GM19455 (cell line): ENCODE measurements around the gene CHGA.

Experiments used
- ATAC-seq: cut with Tn5 transposase; IDR thresholded peaks from one replicate; pipeline ENCODE4 v1.9.1; 2021; ENCODE audit not compliant: unreplicated experiment

Gene CHGA

GRCh38 chr14:92903359-92903758, 19.6 kb upstream of the CHGA start:
- no peak for ATAC-seq

DNA sequence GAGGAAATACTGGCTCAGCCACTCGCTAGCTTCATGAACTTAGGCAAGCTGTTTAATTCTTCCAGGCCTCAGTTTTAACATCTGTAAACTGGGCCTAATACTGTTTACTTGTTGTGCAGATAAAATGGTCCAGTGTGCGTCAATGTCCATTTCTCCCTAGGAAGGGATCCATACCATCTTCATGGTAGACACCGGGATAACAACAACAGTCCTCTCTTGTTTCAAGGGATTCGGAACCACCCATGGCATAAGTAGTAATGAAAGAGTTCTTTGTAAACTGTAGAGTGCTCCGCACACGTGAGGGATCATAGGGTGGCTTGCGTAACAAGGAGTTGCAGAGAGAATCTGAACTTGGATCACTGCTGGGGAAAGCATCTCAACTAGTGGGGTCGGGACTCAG, 17.3 kb upstream of the CHGA start:
- ATAC-seq, result no peak

- no peak for ATAC-seq
Measured at GRCh38 chr14:92906420-92906819, 16.5 kb upstream of the CHGA start.

- no peak for ATAC-seq
Measured at GRCh38 chr14:92906823-92907222, 16.1 kb upstream of the CHGA start.

DNA sequence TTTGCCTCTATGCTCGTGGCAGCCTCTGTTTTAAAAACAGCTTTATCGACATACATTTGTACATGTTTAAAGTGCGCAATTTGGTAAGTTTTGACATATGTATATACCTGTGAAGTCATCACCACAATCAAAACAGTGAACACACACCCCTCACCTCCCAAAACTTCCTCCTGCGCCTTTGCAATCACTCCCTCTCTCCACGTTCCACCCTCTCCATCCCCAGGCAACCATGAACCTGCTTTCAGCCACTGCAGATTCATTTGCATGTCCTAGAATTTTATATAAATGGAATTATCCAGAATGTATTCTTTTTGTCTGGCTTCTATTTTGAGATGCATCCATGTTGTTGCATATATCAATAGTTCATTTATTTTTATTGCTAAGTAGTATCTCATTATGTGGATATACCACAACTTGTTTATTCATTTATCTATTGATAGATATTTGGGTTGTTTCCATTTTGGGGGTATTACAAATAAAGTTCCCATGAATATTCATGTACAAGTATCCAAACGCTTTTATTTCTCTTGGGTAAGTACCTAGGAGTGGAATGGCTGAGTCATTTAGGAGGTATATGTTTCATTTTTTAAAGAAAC, 15.5 kb upstream of the CHGA start:
- no peak for ATAC-seq

DNA sequence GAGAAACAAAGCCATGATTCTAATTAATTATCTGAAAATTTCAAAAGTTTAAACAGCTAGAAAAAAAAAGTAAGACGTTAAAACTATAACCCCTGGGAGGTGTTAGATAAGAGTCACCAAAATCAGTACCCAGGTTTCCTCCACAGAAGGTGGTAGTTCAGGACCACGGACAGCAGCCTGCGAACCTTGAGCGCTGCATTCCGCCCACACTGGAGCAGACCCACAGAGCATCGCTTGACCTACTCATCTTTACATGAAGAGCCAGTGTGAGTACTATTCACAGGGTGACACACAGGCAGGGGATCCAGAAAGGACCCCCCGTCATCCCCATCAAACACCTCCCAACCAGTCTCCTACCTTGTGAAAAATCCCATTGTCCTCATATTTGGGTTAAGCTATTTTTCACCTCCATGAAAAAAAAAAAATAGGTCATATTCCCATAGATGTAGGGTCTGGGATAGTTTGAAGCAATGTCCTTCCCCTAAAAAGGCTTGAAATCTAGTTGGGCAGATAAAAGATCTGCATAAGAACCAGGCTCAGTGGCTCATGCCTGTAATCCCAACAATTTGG, 8.8 kb upstream of the CHGA start:
- no peak for ATAC-seq

GRCh38 chr14:92916201-92916600, 6.7 kb upstream of the CHGA start:
- ATAC-seq, result no peak

- ATAC-seq, result no peak
Measured at GRCh38 chr14:92917041-92917940, 5.7 kb upstream of the CHGA start.

DNA sequence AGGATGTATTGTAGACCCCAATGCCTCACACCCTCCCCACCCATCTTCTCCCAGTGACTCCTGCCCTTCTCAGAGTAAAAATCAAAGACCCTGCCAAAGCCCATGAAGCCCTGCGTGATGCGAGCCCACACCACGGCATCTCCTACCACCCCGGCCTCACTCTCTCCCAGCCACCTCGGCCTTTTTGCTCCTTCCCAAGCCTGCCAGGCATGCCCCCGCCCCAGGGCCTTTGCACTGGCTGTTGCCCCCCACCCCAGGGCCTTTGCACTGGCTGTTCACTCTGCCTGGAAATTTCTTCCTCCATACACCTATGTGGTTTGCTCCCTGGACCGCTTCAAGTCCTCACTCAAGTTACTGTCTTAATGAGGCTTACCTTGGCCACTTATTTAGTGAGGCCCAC, 5.0 kb upstream of the CHGA start:
- no peak for ATAC-seq

DNA sequence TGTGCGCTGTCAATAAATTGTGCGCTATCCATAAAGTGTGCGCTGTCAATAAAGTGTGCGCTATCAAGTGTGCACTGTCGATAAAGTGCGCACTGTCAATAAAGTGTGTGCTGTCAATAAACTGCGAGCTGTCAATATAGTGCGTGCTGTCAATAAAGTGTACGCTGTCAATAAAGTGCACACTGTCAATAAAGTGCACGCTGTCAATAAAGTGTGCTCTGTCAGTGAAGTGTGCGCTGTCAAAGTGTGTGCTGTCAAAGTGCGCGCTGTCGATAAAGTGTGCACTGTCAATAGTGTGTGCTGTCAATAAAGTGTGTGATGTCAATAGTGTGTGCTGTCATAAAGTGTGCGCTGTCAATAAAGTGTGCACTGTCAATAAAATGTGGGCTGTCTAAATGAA, 2.9 kb upstream of the CHGA start:
- ATAC-seq, result no peak

GRCh38 chr14:92922155-92922735, 705 bp upstream of the CHGA start:
- no peak for ATAC-seq

GRCh38 chr14:92923744-92924103, 774 bp downstream of the CHGA start:
- ATAC-seq, result no peak

GRCh38 chr14:92924247-92924646, 1.3 kb downstream of the CHGA start:
- ATAC-seq, result no peak

DNA sequence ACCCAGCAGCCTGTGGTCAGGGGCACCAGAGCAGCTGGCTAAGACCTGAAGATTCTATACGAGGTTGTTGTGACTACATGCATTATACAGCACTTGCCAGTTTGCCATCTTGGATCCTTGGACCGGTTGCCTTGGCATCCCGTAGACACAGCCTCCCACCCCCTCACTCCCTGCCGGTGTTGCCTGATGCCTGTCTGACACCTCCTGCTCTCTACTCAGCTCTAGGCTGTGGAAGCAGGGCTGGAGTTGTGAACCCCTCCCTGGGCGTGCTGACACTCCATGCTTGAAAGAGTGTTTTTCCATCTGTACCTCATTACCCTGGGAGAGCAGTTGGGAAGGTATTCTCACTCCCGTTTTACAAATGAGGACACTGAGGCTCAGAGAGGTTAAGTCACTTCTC, 2.5 kb downstream of the CHGA start:
- ATAC-seq, result no peak

DNA sequence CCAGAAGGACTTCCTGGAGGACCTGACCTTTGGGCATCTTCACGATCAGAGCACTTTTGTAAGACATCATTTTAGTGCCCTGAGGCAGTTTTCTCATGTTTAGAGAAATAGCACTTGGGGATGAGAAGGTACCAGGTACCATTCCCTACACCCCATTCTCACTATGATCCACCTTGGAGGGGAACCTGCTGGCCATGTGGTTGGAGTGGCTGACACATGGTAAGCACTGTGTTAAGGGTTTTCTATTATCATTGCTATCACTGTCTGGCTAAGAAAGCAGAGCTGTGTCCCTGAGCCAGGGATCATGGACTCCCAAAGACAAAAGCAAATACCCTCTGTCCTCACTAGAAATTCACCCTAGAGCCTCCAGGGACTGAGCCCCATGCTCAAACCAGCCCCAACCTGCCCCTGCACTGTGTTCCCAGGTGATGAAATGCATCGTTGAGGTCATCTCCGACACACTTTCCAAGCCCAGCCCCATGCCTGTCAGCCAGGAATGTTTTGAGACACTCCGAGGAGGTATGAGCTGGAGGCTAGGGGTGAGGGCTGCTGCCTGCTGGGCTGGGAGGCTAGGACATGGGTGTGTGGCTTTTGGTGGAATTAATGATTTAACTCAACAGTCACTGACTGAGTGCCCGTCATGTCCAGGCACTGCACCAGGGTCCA, 3.4 kb downstream of the CHGA start:
- ATAC-seq, result no peak

DNA sequence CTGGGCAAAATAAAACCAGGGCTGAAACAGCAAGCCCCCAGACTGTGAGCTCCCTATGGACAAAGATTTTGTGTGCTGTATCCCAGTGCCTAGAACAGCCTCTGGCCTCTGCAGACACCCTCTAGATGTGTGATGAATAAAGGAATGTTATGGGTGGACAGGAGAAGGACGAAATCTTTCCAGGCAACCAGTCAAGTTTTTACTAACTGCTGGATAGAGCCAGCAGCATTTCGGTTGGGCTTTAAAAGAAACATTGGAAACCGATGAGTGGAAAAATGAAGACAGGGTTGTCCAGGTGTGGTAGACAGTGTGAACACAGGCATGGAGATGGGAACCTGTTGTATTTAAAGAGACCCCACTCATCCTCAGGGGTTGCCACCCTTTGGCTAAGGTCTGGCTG, 4.0 kb downstream of the CHGA start:
- no peak for ATAC-seq

DNA sequence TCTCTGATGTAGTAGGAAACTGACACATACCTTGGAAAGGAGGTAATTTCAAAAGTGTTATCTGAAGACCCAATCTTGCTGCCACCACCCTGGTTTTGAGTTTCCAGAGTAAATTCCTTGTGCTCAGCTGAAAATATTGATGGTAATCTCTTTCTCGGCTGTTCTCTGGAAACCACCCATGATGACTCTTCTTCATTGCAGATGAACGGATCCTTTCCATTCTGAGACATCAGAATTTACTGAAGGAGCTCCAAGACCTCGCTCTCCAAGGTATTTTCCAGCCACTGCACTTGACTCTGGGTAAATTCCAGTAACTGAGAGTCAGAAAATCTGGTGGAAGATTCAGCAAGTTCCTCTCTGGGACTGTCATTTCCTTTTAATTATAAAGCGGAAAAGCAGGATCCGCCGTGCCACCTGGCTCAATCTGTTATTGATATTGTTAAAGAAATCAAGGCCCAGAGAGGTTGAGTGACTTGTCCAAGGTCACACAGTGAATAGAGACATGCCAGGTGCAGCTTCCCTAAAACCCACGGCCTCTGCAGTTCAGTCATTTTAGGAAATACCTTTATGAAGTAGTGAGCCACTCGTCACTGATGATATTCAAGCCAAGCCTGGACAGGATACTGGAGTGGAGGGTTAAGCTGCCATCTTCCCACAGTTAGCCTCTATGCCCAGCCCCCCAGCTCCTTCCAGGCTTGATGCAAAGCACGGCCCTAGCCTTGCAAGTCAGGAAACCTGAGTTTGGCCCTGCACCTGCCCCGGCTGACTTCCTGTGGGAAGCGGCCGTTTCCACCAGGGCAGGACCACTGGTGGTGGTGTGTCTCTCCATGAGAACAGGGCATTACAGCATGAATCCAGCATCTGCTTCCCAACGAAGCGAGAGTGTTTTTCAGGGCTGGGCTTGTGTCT, 4.7 kb downstream of the CHGA start:
- ATAC-seq, result no peak

- no peak for ATAC-seq
Measured at GRCh38 chr14:92928258-92928629, 5.3 kb downstream of the CHGA start.

DNA sequence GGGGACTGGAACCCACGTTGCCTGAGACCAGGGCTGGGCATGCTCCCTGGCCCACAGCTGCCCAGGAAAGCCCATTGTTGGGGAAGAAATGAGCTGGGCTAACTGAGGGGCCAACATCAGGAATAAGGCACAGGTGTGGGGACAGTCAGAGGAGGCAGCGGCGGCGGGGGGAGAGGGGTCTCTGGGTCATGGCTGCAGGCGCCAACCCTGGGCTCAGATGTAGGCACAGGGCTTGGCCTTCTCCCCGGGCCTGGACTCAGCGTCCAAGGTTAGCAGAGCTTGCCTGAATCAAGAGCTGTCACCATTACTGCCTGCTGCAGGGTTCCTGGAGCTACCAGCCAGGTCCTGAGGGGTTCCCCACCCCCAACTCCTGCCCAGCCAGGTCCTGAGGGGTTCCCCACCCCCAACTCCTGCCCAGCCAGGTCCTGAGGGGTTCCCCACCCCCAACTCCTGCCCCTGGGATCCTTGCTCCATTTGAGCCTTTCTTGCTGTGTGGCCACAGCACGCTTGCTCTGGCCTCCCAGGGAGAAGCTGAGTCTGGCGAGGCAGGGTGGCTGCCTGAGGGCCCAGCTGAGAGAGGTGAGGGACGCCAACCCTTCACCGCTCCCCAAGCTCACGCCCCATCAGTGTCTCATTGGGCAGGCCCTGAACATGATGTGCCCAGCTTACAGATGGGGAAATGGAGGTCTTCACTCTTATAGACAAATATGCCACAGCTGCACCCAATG, 6.2 kb downstream of the CHGA start:
- ATAC-seq, result no peak
